GM18520 (cell line): Measurements from ENCODE around the gene PGAP6.
"Not testable (repeated sequence)": the region's sequence is repeated elsewhere in the genome, so short reads cannot be mapped to it uniquely, and the experiment has no call there.

ENCODE experiments used
- ATAC-seq: cut with Tn5 transposase; IDR thresholded peaks from one replicate; pipeline ENCODE4 v1.9.1; 2021; ENCODE audit not compliant: unreplicated experiment

Gene PGAP6

DNA sequence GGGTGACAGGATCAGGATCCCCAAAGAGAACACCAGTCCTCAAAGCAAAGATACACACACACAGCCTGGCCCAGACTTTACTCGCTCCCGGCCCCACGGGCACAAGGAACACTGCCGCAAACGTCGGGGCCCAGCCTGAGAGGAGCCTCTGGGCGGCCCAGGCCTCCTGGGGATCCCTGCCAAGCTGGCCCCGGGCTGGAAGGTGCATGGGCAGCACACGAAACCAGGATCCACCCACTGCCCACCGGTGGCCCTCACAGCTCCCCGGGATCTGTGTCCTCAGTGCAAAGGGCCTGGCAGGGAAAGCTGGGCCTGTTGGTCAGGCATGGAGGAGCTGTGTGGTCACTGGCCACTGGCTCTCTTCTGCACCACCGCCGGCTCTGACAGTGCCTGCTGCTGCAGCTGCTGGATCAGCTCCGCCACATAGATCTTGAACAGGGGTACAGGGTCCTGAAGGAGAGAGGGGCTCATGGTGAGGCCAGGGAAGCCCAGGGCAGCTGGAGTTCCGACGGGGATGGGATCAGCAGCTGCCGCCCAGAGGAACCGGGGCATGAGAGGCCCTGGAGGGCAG lies 14.4 kb downstream of the PGAP6 start:
- no peak for ATAC-seq

DNA sequence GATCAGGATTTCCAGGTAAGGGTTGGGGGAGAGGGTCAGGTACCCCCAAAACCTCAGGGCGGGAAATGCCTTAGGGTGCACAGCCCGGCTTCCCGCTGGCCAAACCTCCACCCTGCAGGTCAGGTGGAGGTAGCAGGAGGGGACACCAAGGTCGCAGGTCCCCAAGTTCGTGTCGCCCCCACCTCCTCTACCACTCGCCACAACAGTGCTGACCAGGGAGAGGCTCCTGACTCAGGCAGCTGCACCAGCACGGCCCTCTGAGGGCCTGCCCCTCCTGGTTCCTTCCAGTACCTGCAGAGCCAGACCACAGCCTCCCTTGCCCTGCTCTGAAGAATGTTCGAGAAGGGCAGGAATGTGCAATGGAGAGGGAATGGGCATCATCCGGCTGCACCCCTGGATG lies 15.3 kb downstream of the PGAP6 start:
- no peak for ATAC-seq

DNA sequence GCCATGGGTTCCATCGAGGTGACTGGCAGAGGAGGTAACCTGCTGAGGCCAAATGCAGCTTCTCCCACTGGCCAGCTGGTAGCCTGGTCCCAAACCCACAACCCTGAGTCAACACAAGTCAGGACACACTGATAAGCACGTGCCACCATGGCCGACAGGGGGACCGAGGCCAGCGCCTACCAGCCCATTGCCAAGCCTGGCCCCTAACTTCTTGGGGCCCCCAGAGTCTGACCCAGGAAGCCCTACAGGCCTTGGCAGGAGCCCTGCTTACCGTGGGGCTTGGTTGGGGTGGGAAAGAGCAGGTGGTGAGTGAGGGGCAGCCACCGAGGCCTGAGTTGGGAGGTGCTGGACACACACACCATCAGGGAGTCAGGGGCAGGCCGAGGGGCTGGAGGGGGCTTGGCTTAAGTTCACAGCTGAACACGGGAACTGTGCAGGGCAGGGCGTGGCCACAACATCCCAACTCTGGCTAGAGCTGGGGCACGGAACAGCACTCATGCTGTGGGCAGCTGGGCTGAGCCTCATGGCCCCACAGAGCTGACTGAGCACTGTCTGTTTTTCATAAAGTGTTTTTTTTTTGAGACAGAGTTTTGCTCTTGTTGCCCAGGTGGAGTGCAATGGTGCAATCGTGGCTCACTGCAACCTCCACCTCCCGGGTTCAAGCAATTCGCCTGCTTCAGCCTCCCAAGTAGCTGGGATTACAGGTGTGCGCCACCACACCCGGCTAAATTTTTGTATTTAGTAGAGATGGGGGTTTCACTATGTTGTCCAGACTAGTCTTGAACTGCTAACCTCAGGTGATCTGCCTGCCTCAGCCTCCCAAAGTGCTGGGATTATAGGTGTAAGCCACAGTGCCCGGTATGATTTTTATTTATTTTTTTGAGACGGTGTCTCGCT lies 16.9 kb downstream of the PGAP6 start:
- ATAC-seq = no peak

DNA sequence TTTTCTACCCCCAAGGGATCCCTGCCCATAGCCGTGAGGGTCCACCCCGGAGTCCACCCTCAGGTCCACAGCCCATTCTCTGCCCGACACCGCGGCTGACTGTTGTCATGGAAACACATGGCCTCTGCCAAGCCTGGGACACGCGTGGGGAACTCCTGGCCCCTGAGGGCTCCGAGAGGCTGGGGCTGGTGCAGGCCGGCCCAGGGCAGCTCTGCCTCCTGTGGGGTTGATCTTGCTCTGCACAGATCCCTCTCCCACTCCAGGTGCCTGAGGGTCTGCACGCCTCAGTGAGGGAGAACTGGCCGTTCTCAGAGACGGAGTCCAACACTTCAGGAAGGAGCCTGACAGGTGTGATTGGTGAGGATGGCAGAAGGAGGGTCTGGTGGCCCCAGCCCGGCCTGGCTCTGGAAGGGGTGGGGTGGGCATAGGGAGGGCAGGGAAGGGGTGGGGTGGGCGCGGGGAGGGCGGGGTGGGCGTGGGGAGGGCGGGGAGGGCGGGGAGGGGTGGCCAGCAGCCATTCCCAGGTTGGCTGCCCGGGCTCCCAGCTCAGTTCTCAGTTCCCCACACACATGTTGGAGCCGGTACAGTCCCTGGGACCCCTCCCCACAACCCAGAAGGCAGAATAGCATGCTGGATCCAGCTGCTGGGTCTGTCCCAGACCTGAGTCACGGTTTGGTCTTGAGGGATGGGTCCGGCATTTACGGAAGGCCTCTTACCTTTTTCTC lies 17.9 kb downstream of the PGAP6 start:
- ATAC-seq = no peak

DNA sequence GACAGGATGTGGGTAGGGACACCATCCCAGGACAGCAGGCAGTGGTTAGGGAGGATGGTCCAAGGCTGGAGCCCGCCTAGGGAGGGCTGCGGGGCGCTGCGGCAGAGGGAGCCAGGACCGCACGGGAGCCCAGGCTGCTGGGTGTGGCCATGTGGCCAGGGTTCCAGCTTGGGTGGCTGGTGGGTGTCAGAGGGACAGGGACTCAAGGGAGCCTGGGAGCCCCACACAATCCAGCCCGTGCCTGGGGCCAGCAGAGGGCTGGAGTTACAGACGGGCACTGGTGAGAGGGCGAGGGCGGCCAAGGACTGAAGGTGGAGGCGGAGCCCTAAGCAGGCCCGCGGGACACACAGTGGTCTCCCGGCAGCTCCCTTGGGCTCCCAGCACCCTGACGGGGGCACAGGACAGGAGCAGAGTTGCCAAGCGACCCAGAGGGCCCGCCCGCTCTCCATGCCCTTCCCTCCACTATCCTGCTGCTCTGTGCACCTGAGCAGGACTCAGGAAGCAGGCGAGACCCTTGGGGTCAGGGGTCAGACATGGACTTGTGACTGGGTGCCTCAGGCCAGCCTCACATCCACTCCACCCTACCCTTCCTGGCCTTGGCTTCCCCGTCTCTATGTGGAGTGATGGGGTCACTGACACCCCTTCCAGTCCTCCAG lies 18.5 kb downstream of the PGAP6 start:
- ATAC-seq = no peak

DNA sequence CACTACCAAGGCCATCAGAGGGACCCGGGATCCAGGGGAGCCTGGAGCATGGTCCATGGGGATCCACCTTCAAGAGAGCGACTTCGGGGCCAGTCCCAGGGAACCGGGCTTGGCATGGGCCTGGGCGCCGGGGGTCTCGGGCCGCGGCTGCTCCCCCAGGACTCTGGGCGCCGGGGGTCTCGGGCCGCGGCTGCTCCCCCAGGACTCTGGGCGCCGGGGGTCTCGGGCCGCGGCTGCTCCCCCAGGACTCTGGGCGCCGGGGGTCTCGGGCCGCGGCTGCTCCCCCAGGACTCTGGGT lies 19.1 kb downstream of the PGAP6 start:
- not testable (repeated sequence) for ATAC-seq

DNA sequence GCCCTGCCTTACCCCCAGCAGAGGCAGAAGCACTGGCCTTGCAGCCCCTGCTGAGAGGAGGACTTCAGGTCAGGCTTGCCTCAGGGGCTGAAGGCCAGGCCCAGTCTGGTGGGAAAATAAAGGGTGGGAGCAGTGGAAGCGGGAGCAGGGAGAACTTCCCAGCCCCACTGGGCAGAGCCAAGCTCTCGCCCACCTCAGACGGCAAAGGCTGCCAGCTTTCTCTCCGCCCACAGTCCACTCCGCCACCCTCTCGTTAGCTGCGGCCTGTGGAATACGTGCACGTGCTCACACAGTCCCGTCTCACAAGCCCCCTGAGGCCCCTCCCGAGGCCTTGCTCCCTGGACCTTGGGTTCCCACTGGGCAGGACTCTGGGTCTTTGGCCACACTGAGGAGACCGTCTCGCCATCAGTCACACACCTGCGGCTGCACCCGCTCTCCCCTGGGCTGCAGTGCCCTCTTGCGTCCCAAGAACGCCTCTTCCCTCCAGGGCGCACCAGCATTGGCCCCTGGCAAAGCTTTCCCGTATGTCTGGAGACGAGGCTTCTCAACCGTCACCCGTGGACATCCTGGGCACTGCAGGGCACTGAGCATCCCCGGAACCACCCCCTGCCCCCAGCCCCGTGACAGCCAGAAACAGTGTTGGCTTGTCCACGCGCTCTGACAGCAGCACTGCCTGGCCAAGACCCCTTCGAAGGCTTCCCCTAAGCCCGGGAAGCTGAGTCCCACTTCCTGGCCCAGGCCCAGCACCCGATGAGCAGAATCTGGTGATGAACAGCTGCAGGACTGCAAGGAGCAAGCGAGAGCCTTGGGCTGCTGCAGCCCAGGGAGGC lies 19.7 kb downstream of the PGAP6 start:
- peak; percentile 56 for ATAC-seq

DNA sequence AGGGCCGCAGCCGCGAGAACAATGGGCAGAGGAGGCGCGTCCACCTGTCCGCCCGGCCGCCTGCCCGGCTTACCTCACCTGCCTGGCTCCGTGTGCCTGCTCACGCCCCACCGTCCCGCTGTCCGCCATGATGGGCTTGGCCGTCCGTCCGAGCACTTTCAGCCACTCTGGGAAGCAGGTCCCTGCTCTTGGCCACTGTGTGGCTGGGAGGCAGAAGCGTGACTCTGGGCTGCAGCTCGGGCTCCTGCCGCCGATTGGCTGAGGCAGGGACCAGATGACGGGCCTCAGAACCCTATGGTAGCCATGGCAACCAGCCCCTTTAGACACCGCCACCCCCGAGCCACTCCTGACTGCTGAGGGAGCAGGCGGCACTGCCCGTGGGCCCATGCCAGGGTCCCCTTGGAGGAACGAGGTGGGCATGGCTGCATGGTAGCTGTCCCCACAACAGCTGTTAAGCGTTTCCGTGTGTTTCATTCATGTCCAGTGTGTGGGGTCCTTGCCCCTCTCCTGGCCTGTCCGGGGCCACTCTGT lies 20.4 kb downstream of the PGAP6 start:
- ATAC-seq = no peak

DNA sequence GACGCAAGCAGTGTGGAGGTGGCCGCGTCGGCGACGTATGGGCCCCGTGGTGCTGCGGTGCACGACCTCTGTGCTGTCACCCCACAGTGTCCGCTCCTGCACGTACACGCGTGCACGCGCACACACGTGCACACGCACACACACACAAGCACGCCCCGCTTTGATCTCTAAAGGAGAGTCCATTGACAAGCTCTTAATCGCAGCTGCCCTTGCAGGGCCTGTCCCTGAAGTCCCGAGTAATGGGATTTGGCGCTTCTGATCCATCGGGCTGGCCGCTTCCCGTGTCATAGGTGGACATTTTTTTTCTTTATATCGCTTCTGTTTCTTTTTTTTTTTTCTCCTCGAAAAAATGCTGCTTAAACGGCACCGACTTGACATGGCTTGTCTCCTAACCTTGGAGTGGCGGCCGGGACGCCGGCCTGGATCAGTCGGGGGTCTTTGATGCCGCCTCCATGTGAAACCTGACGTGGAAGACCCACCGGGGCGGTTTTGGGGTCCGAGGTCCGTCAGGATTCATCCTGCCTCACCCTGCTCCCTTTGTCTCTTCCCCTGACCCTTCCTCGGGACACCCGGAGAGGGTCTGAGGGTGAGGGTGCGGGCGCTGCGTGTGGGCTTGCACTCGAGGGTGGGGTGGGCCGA lies 21.0 kb downstream of the PGAP6 start:
- no peak for ATAC-seq

DNA sequence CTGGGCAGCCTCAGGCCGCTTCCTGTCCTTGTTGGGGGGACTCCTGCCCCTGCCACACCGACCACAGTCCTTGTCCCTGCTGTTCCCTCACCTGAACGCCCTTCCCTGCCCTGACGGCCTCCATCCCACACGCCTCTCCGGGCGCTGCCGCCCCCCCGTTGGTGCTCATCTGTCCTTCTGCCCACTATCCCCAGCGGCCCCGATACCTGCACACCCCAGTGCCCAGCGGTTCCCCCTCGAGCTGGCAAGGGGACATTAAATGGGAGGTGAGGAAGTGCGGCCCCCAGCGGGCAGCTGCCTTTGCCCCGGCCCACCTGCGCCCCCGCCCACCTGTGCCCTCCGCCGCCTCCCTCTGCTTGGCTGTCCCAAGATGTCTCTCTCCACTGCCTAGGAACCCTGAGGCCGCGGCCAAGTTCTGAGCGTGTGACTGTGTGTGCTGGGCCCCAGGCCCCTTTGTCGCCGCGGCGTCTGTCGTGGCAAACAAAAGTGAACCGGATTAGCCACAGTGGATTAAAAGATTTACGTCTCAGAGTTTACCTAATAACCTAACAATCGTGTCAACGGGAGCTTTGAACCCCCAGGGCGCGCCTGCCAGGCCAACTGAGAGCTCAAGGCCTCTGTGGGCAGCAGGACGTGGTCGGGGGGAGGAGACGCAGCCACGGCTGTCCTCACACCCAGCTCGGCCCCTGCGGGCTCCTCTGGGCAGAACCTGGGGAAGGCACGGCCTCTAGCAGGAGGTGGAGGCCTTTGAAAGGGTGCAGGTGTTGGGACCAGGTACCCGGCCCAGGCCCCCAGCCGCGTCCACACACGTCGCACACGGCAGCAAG lies 21.7 kb downstream of the PGAP6 start:
- no peak for ATAC-seq

DNA sequence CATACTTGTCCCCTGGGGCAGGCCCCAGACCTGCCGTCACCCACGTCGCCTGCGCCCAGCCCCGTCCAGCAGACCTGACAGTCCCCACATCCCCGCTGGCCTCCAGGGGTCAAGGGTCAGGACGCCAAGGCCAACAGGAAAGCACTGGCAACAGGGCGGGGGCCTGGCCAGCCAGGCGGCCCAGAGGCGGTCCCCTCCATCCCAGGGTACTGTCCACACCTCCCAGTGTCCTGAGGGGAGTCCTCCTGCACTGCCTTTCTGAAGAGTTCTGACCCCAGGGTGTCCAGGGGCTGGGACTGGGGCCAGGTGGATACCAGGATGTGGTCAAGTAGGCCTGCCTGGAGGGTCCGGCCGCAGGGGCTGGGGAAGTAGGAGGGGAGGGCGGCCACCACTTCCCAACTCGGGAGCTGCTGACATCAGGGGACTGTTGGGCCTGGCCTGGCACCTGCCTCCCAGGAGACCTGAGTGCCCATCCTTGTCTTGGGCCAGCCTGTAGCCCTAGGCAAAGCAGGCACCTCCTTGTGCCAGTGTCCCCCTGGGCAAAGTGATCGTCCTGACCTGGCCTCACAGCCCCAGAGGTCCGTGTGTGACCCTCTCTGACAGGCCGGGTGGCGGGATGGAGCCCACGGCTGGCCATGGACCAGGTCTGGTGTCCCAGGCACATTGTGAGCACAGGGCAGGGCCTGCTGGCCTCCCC lies 22.6 kb downstream of the PGAP6 start:
- ATAC-seq = no peak

DNA sequence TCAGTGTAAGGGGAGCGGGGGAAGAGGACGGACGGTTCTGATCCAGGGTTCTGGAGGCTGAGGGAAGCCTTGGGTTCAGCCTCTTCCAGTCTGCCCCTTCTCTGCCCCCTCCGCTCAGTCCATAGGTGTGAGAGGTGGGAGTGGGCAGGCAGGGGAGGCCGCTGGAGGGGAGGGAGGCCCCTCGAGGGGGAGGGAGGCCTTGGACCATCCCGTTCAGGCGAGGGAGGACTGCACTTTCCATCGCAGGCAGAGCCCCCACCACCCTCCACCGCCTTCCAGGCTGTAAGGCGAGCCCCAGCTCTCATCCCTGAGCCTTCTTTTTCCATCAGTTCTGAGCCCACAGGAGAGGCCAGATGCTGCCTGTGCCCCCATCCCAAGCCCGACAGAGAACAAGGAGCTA lies 25.0 kb downstream of the PGAP6 start:
- no peak for ATAC-seq

DNA sequence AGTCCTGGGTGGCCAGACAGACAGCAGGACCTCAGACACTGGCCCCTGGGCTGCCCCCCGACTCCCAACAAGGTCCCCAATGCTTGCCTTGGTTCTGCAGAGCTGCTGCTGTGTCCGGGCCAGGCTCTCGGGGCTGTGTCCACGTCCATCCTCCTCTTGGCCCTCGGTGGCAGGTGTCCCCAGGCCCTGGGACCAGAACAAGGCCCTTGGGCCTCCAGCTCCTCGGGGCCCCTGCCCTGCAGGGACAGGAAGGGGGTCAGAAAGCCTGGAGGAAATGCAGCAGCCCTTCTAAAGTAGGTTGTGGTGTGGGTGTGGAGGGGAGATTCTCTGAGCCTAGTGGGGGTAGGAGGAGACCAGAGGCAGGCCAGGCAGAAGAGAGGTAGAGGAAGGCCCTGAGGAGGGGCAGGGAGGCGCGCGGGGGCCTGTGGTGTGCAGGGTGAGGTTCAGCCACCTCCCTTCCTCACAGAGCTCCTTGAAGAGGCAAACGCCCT lies 26.8 kb downstream of the PGAP6 start:
- no peak for ATAC-seq

DNA sequence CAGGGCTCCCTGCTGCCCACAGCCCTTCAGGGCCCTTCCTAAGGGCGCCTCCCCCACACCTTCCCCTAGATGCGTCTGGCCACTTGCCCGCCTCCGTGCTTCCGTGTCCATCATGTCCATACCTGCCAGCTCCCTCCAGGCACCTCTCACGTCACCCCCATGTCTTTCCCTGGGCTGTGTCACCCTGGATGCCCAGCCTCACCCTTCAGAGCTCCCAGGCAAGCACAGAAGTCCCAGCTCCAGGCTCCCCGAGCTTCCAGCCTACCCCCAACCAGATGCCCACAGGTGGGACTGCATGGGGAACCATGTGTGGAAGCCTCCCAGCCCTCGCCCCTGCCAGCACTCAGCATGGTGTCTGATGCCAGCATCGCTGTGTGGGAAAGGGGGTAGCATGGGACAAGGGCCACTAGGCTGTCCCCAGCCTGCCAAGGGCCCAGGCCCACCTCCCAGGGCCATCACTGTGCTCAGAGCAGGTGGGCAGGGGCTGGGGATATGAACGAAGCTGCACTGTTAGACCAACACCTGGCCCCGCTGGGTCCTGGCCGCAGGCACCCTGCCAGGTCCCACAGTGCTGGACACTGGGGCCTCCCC lies 27.4 kb downstream of the PGAP6 start:
- no peak for ATAC-seq

DNA sequence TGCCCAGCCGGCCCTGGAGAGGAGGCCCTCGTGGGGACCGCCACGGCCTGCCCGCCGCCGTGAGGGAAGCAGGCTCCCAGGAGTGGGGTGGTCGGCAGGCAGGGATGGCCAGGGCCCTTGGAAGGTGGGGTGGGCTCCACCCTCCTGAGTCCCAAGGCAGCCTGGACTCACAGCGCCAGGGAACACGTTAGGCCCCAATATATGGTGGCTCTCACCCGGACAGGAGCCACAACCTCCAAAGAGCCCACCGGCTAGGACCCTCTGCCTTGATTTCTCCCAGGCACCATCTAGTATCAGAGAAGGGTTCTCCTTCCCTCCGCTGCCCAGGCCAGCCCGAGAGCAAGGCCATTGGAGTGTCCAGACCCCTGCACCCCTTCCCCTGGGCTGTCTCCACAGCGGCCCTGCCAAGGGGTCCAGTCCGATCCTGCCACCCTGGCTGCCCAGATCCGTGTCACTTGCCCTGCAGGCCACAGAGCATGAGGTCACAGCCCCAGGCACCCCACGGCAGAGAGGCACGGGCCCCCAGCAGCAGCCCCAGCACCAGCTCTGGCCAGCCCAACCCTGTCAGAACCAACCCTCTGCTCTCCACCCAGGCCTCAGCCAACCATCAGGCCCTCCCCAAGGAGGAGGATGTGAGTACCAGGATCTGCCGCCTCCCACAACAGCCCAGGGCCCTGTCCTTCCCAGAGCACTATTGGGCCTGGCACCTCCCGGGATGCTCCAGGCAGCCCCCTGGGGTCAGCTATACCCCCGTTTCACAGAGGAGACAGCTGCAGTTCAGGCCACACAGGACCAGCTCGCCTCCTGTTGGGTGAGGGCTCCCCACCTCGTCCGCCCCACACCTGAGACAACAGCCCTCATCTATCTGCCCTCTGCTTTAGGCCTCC lies 28.1 kb downstream of the PGAP6 start:
- no peak for ATAC-seq

DNA sequence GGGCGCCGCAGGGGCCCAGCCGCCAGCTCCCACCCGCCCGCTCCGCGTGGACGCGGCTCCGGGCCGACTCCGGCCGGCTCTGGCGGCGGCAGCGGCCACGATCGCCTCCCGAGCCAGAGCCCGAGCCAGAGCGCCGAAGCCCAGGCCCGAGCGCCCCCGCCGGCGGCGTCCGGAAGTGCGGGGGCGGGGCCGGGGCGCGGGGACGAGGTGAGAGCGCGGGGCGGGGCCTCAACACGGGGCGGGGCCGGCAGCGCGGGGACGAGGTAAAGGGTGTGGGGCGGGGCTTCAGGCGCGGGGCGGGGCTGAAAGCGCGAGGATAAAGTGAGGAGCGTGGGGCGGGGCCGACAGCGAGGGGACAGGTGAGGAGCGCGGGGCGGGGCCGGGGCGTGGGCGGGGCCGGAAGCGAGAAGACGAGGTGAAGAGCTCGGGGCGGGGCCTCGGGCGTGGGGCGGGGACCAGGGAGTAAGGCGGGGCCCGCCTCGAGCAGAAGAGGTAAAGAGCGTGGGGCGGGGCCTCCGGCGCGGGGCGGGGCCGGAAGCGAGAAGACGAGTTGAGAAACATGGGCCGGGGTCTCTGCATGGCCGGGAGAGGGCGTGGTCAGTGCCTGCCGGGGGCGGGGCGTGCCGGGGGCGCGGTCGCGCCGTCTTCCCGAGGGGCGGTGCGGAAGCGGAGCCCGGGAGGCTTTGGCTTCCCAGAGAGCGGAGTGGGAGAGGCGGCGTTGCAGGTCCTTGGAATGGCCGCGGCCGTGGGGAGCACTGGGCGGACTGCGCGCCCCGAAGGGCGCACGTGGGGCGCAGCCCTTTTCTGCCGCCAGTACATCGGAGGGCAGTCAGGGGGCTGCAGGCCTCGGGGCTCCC lies 29.0 kb downstream of the PGAP6 start, which contains the start of gene AXIN1:
Gene AXIN1 (minus strand): TSS at position 177 of the 857 bp plus-strand sequence. CDS start 5,698 bp downstream, outside the sequence.
- peak; percentile 40 for ATAC-seq
